ENCODE results near the gene SEC14L1.

SEC14L1 gene

GRCh38 chr17:77150196-77150595, 9.4 kb downstream of the SEC14L1 start:
- Histone ChIP-seq H3K36me3 (ENCODE audit: control insufficient read depth in 2 of 2, insufficient read depth in 1 of 2, low read length in 2 of 2) (peaks cover 9 to 36% of the 10 kb centered on the region in 2 experiments), H3K27ac (ENCODE audit: extremely low read depth, low read depth, low read length) (no peak overlapping the region), H3K4me1 (ENCODE audit: control insufficient read depth, insufficient read depth, low read length) (peaks cover 17% of the 10 kb centered on the region), H3K4me3 (ENCODE audit: low read depth, low read length) (no peak overlapping the region), H3K9me3 (ENCODE audit: control insufficient read depth, insufficient read depth, low read depth, low read length) (no peaks in the 10 kb centered on the region)
- ChIA-PET POLR2A (no interaction called here), CTCF (interaction anchor here (0.8 kb wide), 1 partner anchor 9 kb away, joined by 3 read pairs; no protein-coding TSS in a partner anchor)
- no peak for TF ChIP-seq ZNF660 (tag by site-specific recombination; IDR thresholded peaks at IDR 0.05)
- TF ChIP-seq PRDM6 (tag by site-specific recombination; IDR thresholded peaks at IDR 0.05), result no peak
- no peak for TF ChIP-seq ZNF76 (tag by site-specific recombination; IDR thresholded peaks at IDR 0.05; ENCODE audit: borderline replicate concordance, low read depth)
- TF ChIP-seq ZIC2 (tag by site-specific recombination; IDR thresholded peaks at IDR 0.05), result no peak
- no peak for TF ChIP-seq ZNF391 (tag by site-specific recombination; IDR thresholded peaks at IDR 0.05; ENCODE audit: borderline replicate concordance, low read depth)
- TF ChIP-seq ZNF398 (tag by site-specific recombination; IDR thresholded peaks at IDR 0.05), result no peak
- no peak for TF ChIP-seq ZNF223 (tag by site-specific recombination; IDR thresholded peaks at IDR 0.05)
- TF ChIP-seq ZSCAN16 (tag by site-specific recombination; IDR thresholded peaks at IDR 0.05), result no peak
- no peak for TF ChIP-seq KLF7 (tag by site-specific recombination; IDR thresholded peaks at IDR 0.05; ENCODE audit: borderline replicate concordance)
- no peak for TF ChIP-seq SETDB1 (IDR thresholded peaks at IDR 0.05; ENCODE audit: insufficient read length, low read length)
- no peak for TF ChIP-seq ZNF548 (tag by site-specific recombination; IDR thresholded peaks at IDR 0.05)
- TF ChIP-seq ZNF704 (tag by site-specific recombination; IDR thresholded peaks at IDR 0.05), result no peak
- no peak for TF ChIP-seq ZNF530 (tag by site-specific recombination; IDR thresholded peaks at IDR 0.05; ENCODE audit: low read depth)
- TF ChIP-seq ZBTB10 (tag by site-specific recombination; IDR thresholded peaks at IDR 0.05), result no peak
- TF ChIP-seq ZNF521 (tag by site-specific recombination; IDR thresholded peaks at IDR 0.05), result no peak
- no peak for TF ChIP-seq HOXA7 (CRISPR knock-in tag; IDR thresholded peaks at IDR 0.05; ENCODE audit: borderline replicate concordance)
- no peak for TF ChIP-seq YY2 (tag by site-specific recombination; IDR thresholded peaks at IDR 0.05)
- no peak for TF ChIP-seq ELK4 (IDR thresholded peaks at IDR 0.05; ENCODE audit: borderline replicate concordance, low read depth, low read length)
- TF ChIP-seq ZNF266 (tag by site-specific recombination; IDR thresholded peaks at IDR 0.05; ENCODE audit: low read depth), result no peak
